Left renal cortex interstitium (tissue), 4 donors: Measurements from ENCODE around the gene SPPL2B. TPM values are rescaled to one million over a fixed set of nuclear protein-coding genes. Genes with fewer than 3 reads are reported as not detected.
"Not testable (repeated sequence)": the region's sequence is repeated elsewhere in the genome, so short reads cannot be mapped to it uniquely, and the experiment has no call there.

Experiments used
- DNase-seq, 4 donors: peaks; one replicate each; pipeline ENCODE4 v3.0.0-alpha.2; 2013; ENCODE audit warnings: low read depth in 4 of 4, low spot score in 2 of 4, missing footprints in 1 of 4
- polyA plus RNA-seq, 4 donors: library from polyadenylated mRNA; unstranded; fragments of 120-200 nt; gene quantifications; one replicate each; pipeline ENCODE4 v1.2.1, GENCODE V29; 2013; ENCODE audit not compliant: insufficient read length in 4 of 4

Gene SPPL2B
- polyA plus RNA-seq, 4 donors, result 39.5 to 141 (median 89.3) TPM

DNA sequence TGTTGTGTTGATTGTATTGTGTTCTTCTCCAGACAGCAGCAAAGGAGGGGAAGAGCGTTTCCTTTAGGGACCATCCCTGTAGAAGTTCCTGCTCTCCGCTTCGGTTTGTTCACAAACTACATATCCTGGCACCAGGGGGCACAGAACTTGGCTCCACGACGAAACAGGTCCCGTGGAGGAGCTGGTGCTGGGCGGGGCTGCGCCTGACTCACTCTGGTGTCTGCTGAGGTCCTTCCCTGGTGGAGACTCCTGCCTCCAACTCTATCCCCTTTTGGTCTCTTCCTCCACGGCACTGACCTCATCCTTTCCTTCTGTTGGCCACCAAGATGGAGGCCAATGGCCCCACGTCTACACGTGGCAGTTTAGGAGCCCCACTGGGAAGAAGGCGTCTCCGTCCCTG, 46.3 kb downstream of the SPPL2B start:
- no peak for DNase-seq

- no peak for DNase-seq
Observed at GRCh38 chr19:2375353-2376121, 47.1 kb downstream of the SPPL2B start.

DNA sequence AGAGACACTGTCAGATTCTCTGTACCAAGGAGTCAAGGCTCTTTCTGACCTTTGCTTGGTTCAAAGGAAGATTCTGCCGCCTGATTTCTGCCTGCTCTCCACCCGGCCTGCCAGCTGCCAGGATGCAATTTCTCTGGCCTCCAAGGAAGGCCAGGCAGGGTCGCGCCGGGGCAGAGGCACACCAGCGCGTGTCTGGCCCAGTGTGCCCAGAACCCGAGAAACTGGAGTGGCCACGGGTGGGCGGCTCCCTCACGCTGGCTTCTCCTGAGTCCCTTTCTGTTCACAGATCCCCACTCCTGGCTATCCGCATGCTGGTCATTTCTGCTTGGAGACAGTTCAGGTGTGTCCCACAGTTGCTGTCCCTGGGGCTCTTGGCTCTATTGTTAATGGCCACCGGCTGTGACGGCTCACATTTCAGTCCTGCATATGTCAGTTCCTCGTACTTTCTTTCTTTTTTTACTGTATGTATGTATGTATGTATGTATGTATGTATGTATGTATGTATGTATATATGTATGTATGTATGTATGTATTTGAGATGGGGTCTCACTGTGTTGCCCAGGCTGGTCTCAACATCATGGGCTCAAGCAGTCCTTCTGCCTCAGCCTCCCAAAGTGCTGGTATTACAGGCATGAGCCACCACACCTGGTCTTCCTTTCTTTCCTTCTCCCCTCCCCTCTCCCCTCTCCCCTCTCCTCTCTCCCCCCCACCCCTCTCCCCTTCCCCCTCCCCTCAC, 48.5 kb downstream of the SPPL2B start:
- DNase-seq, result no peak

- DNase-seq, result no peak
Observed at GRCh38 chr19:2380567-2380966, 52.1 kb downstream of the SPPL2B start.

DNA sequence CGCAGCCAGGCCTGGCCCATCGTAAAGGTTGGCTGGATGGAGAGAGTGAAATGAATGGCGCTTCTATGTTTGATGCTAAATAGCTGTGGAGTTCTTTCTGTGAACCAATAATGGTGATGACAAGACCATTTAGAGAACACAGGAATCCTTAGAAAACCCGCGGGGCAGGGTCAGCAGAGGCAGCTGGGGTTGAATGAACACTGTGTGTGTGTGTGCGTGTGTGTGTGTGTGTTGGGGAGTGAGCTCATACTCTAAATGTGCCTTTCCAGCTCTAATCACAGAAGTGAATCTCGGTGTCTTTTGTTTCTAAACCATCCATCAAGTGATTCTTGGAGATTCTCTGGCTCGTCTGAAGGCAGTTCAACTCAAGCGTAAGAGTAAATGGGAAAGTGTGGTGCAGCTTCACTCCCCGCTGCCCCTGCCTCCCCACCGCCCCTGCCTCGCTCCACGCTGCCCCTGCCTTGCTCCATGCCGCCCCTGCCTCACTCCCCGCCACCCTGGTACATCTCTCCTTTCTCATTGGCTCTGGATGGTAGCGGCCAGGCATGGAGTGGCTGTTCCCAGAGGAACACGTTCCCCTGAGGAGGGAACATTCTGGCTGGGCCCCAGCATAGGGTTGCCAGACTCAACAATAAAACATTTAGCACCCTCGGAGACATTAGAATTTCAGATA, 52.8 kb downstream of the SPPL2B start:
- DNase-seq, result no peak

DNA sequence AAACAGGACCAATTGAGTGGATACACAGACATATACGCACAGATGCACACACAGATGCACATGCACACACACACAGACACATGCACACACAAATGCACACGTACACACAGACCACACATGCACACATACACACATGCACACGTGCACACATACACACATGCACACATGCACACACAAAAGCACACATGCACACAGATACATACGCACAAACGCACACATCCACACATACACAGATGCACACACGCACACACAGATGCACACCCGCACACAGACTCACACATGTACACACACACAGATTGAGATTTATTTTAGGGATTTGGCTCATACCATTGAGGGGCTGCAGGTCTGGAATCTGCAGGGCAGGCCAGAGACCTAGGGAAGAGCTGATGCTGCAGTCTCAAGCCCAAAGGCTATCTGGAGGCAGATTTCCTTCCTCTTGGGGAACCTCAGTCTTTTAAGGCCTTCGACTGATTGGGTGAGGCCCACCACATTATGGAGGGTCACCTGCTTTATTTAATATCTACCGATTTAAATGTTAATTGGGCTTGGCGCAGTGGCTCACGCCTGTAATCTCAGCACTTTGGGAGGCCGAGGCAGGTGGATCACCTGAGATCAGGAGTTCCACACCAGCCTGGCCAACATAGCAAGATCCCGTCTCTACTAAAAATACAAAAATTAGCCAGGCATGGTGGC, 54.2 kb downstream of the SPPL2B start:
- DNase-seq, result no peak

- no peak for DNase-seq
Observed at GRCh38 chr19:2385053-2385721, 56.7 kb downstream of the SPPL2B start.

DNA sequence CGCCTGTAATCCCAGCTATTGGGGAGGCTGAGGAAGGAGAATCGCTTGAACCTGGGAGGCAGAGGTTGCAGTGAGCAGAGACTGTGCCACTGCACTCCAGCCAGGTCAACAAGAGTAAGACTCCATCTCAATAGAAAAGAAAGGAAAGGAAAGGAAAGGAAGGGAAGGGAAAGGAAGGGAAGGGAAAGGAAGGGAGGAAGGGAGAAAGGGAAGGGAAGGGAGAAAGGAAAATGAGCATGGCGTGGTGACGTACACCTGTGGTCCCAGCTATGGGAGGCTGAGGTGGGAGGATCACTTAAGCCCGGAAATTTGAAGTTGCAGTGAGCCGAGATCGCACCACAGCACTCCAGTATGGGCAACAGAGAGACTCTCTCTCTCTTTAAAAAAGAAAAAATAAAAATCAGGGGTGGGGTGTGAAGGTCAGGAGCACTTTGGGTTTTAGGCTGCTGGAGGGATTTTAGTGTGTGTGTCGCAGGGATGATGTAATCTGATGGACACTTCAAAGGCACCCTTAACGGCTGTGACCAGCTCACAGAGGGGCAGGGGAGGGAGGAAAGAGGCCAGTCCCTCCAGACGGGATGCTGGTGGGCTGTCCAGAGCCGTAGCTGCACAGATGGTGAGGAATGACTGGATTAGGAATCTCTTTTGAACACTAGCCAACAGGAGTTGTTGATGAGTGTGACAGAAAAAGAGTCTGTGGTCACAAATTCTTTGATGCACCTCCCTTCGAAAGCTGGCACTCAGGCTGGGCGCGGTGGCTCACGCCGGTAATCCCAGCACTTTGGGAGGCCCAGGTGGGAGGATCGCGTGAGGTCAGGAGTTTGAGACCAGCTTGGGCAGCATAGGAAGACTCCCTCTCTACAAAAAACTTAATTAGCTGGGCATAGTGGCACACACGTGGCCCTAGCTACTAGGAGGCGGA, 59.1 kb downstream of the SPPL2B start:
- DNase-seq, result no peak

GRCh38 chr19:2389594-2389993, 61.1 kb downstream of the SPPL2B start:
- DNase-seq, result no peak

GRCh38 chr19:2391118-2391725, 62.7 kb downstream of the SPPL2B start:
- DNase-seq, result no peak

DNA sequence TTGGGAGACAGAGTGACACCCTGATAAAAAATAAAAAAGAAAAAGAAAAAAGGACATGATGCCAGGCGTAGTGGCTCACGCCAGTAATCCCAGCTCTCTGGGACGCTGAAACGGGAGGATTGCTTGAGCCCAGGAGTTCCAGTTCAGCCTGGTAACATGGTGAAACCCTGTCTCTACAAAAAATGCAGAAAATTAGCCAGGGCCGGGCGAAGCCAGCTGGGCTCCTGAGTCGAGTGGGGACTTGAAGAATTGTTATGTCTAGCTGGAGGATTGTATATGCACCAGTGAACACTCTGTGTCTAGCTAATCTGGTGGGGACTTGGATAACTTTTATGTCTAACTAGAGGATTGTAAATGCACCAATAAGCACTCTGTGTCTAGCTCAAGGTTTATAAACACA, 63.9 kb downstream of the SPPL2B start:
- DNase-seq, result no peak

DNA sequence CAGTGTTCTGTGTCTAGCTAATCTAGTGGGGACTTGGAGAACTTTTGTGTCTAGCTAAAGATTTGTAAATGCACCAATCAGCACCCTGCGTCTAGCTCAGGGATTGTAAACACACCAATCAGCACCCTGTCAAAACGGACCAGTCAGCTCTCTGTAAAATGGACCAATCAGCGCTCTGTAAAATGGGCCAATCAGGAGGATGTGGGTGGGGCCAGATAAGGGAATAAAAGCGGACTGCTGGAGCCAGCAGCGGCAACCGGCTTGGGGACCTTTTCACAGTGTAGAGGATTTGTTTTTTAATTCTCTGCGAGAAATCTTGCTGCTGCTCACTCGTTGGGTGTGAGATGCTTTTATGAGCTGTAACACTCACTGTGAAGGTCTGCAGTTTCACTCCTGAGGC, 64.4 kb downstream of the SPPL2B start:
- not testable (repeated sequence) for DNase-seq

- no peak for DNase-seq
Observed at GRCh38 chr19:2394054-2394441, 65.6 kb downstream of the SPPL2B start.

DNA sequence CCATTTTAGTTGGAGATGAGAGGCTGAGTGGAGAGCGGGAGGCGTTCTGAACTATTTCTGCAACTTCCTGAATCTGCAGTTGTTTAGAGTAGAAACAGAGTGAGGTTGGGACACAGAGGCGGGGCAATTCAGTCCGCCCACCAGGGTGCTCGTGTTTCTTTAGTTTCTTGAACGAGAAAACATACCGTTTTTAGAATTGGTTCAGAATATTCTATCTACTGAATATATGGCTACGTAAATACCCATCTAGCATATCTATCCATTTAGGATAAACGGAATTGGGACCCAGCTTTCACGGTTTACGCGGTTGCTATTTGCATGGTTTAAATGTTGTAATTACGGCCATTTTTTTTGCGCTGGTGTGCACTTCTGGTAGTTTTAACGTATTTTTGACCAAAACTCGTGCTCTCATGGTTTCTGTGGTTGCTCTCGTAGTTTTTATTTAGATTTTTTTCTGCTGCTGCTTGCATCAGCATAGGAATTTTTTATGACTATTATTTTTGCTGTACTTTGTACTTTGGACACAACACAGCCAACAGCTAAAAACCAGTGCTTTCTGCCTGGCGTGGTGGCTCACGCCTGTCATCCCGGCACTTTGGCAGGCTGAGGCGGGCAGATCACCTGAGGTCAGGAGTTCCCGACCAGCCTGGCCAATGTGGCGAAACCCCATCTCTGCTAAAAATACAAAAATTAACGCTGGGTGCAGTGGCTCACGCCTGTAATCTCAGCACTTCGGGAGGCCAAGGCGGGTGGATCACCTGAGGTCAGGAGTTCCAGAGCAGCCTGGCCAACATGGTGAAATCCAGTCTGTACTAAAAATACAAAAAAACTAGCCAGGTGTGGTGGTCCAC, 66.2 kb downstream of the SPPL2B start:
- DNase-seq, result no peak

GRCh38 chr19:2395293-2395829, 66.9 kb downstream of the SPPL2B start:
- not testable (repeated sequence) for DNase-seq

GRCh38 chr19:2397173-2397572, 68.7 kb downstream of the SPPL2B start:
- not testable (repeated sequence) for DNase-seq

- no peak for DNase-seq
Observed at GRCh38 chr19:2398735-2399305, 70.3 kb downstream of the SPPL2B start.
